PC-3 (cell line): ENCODE data around the gene TMEM178B. TPM values are rescaled to one million over a fixed set of nuclear protein-coding genes. Genes with fewer than 3 reads are reported as not detected.

ENCODE experiments used
- ATAC-seq: fragments of 200-7000 bp; cut with Tn5 transposase; 2 replicates; pipeline ENCODE4 v1.9.1; 2020; ENCODE audit warnings: mild to moderate bottlenecking, moderate library complexity
- BruUV-seq: library from RNA; stranded (reverse); fragments of 400-500 nt; replicated peaks from 2 replicates; lab custom pipeline; 2021; lab: Mats Ljungman, UMichigan
- CTCF ChIA-PET: fragments of 300-600 bp; sonication (Branson Sonifier 250); formaldehyde crosslinking; loops from one replicate; lab custom pipeline; 2022; ENCODE audit warnings: antibody characterized with exemption; lab: Charles Lee
- POLR2A ChIA-PET: fragments of 300-600 bp; sonication (Branson Sonifier 250); formaldehyde crosslinking; loops from one replicate; lab custom pipeline; 2022; ENCODE audit warnings: antibody characterized with exemption; ENCODE audit not compliant: unreplicated experiment; lab: Charles Lee
- DNase-seq: peaks from one replicate; pipeline ENCODE4 v3.0.0-alpha.2; 2015
- H2AFZ ChIP-seq: fragments of 300-600 bp; sonication (generic); 2 replicates; pipeline ENCODE4 v1.6.0; 2016; ENCODE audit warnings: antibody characterized with exemption, low read length
- H3F3A ChIP-seq: fragments of 300-600 bp; sonication (generic); one replicate; pipeline ENCODE4 v1.6.0; 2017; ENCODE audit warnings: antibody characterized with exemption, low read length, control low read depth, mild to moderate bottlenecking; ENCODE audit not compliant: unreplicated experiment
- H3K27ac ChIP-seq: fragments of 300-600 bp; sonication (generic); 2 replicates; pipeline ENCODE4 v1.5.1; 2016; ENCODE audit warnings: mild to moderate bottlenecking, low read length
- H3K27me3 ChIP-seq: fragments of 300-600 bp; sonication (generic); 2 replicates; pipeline ENCODE4 v1.6.1; 2016; ENCODE audit warnings: low read length, mixed read lengths
- H3K36me3 ChIP-seq: fragments of 300-600 bp; sonication (generic); 2 replicates; pipeline ENCODE4 v1.6.1; 2016; ENCODE audit warnings: low read depth, mixed run types, low read length, mixed read lengths
- H3K4me1 ChIP-seq: fragments of 300-600 bp; sonication (generic); 2 replicates; pipeline ENCODE4 v1.5.1; 2016; ENCODE audit warnings: low read length; ENCODE audit not compliant: insufficient read depth
- H3K4me2 ChIP-seq: fragments of 300-600 bp; sonication (generic); 2 replicates; pipeline ENCODE4 v1.6.0; 2016; ENCODE audit warnings: low read length
- H3K4me3 ChIP-seq: fragments of 300-600 bp; sonication (generic); 2 replicates; pipeline ENCODE4 v1.5.1; 2016; ENCODE audit warnings: mild to moderate bottlenecking, low read length, mixed read lengths
- H3K79me2 ChIP-seq: fragments of 300-600 bp; sonication (generic); 2 replicates; pipeline ENCODE4 v1.6.1; 2017; ENCODE audit warnings: low read length, mixed read lengths
- H3K9ac ChIP-seq: fragments of 300-600 bp; sonication (generic); 2 replicates; pipeline ENCODE4 v1.6.0; 2016; ENCODE audit warnings: mild to moderate bottlenecking, low read length
- H3K9me2 ChIP-seq: fragments of 300-600 bp; sonication (generic); replicated peaks from 2 replicates; pipeline ENCODE4 v1.6.1; 2016; ENCODE audit warnings: mixed run types, low read length, mixed read lengths
- H3K9me3 ChIP-seq: fragments of 300-600 bp; sonication (generic); 2 replicates; pipeline ENCODE4 v1.6.1; 2016; ENCODE audit warnings: low read length, mixed read lengths
- H4K20me1 ChIP-seq: fragments of 300-600 bp; sonication (generic); 2 replicates; pipeline ENCODE4 v1.6.1; 2016; ENCODE audit warnings: low read length, mixed read lengths
- EZH2 ChIP-seq: fragments of 300-600 bp; sonication (generic); IDR thresholded peaks from one replicate; pipeline ENCODE4 v1.6.1; 2017; ENCODE audit warnings: antibody characterized with exemption, mild to moderate bottlenecking, low read length; ENCODE audit not compliant: unreplicated experiment
- EZH2phosphoT487 ChIP-seq: fragments of 300-600 bp; sonication (generic); IDR thresholded peaks from 2 replicates; pipeline ENCODE4 v1.6.1; 2018; ENCODE audit warnings: mild to moderate bottlenecking, antibody characterized with exemption, low read length, borderline replicate concordance
- intact Hi-C: fragments of 100-400 bp; cut with micrococcal nuclease; formaldehyde crosslinking; loops from 2 replicates; pipeline ENCODE4 v1.9.0; 2023
- total RNA-seq: library from RNA; depleted of rRNA; stranded (reverse); fragments of >200 nt; gene quantifications from 2 replicates; pipeline ENCODE4 v1.2.3, GENCODE V29; 2014
- TF ChIP-seq, protein P1 (sequence below): fragments of 300-600 bp; sonication (generic); conservative IDR thresholded peaks from 2 replicates; pipeline ENCODE4 v1.5.1; 2017; ENCODE audit warnings: antibody characterized with exemption, low read depth, mild to moderate bottlenecking, low read length

TMEM178B gene
- total RNA-seq, 1 experiment from 2014 or later, result 0.29 TPM

DNA sequence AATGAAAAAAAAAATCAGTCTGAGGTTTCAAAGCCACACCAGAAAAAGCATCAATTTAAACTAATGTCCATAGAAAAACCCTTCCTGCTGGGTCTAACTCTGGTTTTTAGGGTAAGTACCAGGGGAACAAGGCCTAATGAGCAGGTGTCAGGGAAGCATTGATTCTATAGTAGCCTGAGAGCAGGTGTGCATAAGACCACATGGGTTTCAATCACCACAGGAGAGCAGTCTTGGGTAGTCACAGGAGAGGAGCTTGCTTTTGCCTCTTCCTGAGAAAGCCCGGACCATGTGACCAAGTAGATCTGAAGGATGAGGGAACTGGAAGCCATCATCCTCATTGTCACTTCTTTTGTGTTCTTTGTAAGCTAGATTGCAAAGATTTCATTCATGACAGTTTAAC, 411.0 kb downstream of the TMEM178B start:
- Histone ChIP-seq H3K79me2 (no peaks in the 10 kb centered on the region), H3K9me3 (no peaks in the 10 kb centered on the region), H3K4me2 (no peak overlapping the region), H2AFZ (no peak overlapping the region), H3F3A (no peaks in the 10 kb centered on the region), H3K27ac (no peak overlapping the region), H3K4me3 (no peak overlapping the region), H4K20me1 (no peaks in the 10 kb centered on the region), H3K9me2 (no peaks in the 10 kb centered on the region), H3K36me3 (no peaks in the 10 kb centered on the region), H3K27me3 (peaks cover 33% of the 10 kb centered on the region), H3K9ac (no peak overlapping the region), H3K4me1 (no peaks in the 10 kb centered on the region)
- DNase-seq, result no peak
- intact Hi-C loops, result no loop called here
- POLR2A ChIA-PET, result no interaction called here
- no TSS peak for BruUV-seq
- ATAC-seq, result no peak
- TF ChIP-seq, protein P1, sequence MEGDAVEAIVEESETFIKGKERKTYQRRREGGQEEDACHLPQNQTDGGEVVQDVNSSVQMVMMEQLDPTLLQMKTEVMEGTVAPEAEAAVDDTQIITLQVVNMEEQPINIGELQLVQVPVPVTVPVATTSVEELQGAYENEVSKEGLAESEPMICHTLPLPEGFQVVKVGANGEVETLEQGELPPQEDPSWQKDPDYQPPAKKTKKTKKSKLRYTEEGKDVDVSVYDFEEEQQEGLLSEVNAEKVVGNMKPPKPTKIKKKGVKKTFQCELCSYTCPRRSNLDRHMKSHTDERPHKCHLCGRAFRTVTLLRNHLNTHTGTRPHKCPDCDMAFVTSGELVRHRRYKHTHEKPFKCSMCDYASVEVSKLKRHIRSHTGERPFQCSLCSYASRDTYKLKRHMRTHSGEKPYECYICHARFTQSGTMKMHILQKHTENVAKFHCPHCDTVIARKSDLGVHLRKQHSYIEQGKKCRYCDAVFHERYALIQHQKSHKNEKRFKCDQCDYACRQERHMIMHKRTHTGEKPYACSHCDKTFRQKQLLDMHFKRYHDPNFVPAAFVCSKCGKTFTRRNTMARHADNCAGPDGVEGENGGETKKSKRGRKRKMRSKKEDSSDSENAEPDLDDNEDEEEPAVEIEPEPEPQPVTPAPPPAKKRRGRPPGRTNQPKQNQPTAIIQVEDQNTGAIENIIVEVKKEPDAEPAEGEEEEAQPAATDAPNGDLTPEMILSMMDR, result no peak
- CTCF ChIA-PET, result no interaction called here

DNA sequence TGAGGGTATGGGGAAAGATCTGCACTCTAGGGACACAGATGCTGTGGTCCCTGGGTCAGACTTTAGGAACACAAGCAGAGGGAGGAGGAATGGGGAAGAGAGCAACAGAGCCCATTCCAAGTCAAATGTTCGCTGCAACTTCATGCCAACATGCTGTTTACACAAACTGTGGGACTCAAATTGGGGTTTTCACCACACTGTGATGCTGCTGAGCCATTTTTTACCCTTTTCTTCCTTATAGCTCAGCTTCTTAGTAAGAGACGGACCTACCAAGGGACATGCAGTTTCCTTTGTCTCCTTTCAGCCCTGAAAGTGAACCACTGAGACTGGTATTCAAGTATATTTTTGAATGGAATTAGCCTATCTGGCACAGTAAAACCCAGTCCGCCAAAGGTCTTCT, 413.1 kb downstream of the TMEM178B start:
- Histone ChIP-seq H3K9me2 (no peaks in the 10 kb centered on the region), H3K27me3 (peaks cover 32% of the 10 kb centered on the region), H3F3A (no peaks in the 10 kb centered on the region), H3K36me3 (no peaks in the 10 kb centered on the region), H3K4me3 (no peak overlapping the region), H4K20me1 (no peaks in the 10 kb centered on the region), H3K9ac (no peak overlapping the region), H3K9me3 (no peaks in the 10 kb centered on the region), H3K4me1 (no peaks in the 10 kb centered on the region), H3K27ac (no peak overlapping the region), H2AFZ (no peak overlapping the region), H3K4me2 (no peak overlapping the region), H3K79me2 (no peaks in the 10 kb centered on the region)
- TF ChIP-seq EZH2 (no peak), EZH2phosphoT487 (no peak)
- TF ChIP-seq, protein P1, result no peak
- no TSS peak for BruUV-seq
- POLR2A ChIA-PET, result no interaction called here
- intact Hi-C loops, result no loop called here
- no peak for DNase-seq
- CTCF ChIA-PET, result no interaction called here
- no peak for ATAC-seq

DNA sequence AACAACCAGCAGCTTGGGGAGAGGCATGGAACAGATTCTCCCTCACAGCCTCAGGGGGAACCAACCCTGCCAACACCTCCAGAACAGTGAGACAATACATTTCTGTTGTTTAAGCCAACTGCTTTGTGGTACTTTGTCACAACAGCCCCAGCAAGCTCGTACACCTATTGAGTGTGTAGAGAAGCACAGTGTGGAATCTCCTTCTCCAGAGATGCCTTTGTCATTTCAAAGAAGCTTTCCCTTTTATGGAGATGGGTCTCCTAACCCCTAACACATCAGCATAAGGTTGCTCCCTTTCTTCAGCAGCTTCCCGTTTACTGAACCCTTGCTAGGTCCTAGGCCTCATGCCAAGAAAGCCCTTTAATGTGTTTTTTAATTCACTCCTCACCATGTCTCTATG, 416.6 kb downstream of the TMEM178B start:
- POLR2A ChIA-PET, result no interaction called here
- CTCF ChIA-PET, result no interaction called here
- no peak for ATAC-seq

More for the DNA sequence above, 416.6 kb downstream of the TMEM178B start:
- DNase-seq, result no peak
- Histone ChIP-seq H3F3A (no peaks in the 10 kb centered on the region), H4K20me1 (no peaks in the 10 kb centered on the region), H3K27me3 (peaks cover 61% of the 10 kb centered on the region), H3K36me3 (no peaks in the 10 kb centered on the region), H3K9me3 (no peaks in the 10 kb centered on the region), H2AFZ (no peak overlapping the region), H3K4me3 (no peak overlapping the region), H3K79me2 (no peaks in the 10 kb centered on the region), H3K9ac (no peak overlapping the region), H3K4me1 (no peaks in the 10 kb centered on the region), H3K4me2 (no peak overlapping the region), H3K27ac (no peak overlapping the region), H3K9me2 (no peaks in the 10 kb centered on the region)
- intact Hi-C loops, result no loop called here
- TF ChIP-seq, protein P1, result no peak
- TF ChIP-seq EZH2phosphoT487 (no peak), EZH2 (no peak)
- BruUV-seq, result no TSS peak
